Peyer's patch (tissue), 4 donors: ENCODE results near the gene TMEM17.

Experiments used
- POLR2A ChIP-seq, 2 donors: fragments of 450-650 bp; IDR thresholded peaks; one replicate each; pipeline ENCODE4 v1.5.1; 2017; ENCODE audit warnings: antibody characterized with exemption in 2 of 2, mild to moderate bottlenecking in 2 of 2, moderate library complexity in 2 of 2
- TF ChIP-seq, protein P1 (sequence below), 6 experiments: fragments of 450-650 bp in 4 of 6; fragments of 200-600 bp in 2 of 6; sonication (generic) in 1 of 6; IDR thresholded peaks; one replicate each; pipeline ENCODE4 v1.5.1; 2017 to 2019; ENCODE audit warnings: antibody characterized with exemption in 6 of 6, mild to moderate bottlenecking in 3 of 6, moderate library complexity in 1 of 6

DNA sequence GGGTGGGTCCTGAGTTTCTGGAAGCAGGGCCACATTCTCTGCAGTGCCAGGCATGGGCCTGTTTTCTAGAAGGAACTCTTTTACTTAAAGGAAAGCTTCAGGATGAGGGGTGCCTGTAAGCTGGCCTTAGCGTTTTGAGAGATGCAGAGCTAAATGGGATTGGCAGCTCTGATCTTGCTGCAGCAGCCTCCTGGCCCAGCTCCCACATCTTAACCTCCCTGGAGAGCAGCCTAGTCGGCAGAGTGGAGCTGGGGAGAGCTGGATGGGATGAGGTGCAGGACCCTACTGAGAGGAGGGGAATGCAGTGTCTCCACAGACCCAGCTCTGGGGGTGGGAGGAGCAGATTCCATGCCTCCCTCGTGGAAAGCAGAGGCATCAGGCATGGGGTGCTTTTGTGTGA is 52.0 kb downstream of the TMEM17 start:
- TF ChIP-seq, protein P1, sequence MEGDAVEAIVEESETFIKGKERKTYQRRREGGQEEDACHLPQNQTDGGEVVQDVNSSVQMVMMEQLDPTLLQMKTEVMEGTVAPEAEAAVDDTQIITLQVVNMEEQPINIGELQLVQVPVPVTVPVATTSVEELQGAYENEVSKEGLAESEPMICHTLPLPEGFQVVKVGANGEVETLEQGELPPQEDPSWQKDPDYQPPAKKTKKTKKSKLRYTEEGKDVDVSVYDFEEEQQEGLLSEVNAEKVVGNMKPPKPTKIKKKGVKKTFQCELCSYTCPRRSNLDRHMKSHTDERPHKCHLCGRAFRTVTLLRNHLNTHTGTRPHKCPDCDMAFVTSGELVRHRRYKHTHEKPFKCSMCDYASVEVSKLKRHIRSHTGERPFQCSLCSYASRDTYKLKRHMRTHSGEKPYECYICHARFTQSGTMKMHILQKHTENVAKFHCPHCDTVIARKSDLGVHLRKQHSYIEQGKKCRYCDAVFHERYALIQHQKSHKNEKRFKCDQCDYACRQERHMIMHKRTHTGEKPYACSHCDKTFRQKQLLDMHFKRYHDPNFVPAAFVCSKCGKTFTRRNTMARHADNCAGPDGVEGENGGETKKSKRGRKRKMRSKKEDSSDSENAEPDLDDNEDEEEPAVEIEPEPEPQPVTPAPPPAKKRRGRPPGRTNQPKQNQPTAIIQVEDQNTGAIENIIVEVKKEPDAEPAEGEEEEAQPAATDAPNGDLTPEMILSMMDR (IDR thresholded peaks at IDR 0.05) = no peak
- TF ChIP-seq POLR2A (IDR thresholded peaks at IDR 0.05) = no peak
